Stimulated activated CD4-positive, alpha-beta T cell treated with anti-CD3 and anti-CD28 coated beads, Interleukin-2, amount 100 ng/mL, for 4 hours (primary cell): ENCODE measurements around the gene SPRY1.

Experiments
- DNase-seq: peaks from one replicate; pipeline ENCODE4 v3.0.0-alpha.2; 2020; ENCODE audit warnings: low read depth

SPRY1 gene

GRCh38 chr4:123380728-123381716, 15.6 kb upstream of the SPRY1 start:
- DNase-seq = no peak

- DNase-seq = no peak
Observed at GRCh38 chr4:123381996-123382395, 14.6 kb upstream of the SPRY1 start.

GRCh38 chr4:123383566-123383965, 13.0 kb upstream of the SPRY1 start:
- no peak for DNase-seq

GRCh38 chr4:123386609-123387008, 10.0 kb upstream of the SPRY1 start:
- no peak for DNase-seq

- no peak for DNase-seq
Observed at GRCh38 chr4:123390846-123391456, 5.6 kb upstream of the SPRY1 start.

- DNase-seq = no peak
Observed at GRCh38 chr4:123393721-123394120, 2.9 kb upstream of the SPRY1 start.

GRCh38 chr4:123397144-123398065, 810 bp downstream of the SPRY1 start:
- DNase-seq = peak; percentile 30

GRCh38 chr4:123398066-123398852, 1.7 kb downstream of the SPRY1 start:
- peak; percentile 31 for DNase-seq

- peak; percentile 18 for DNase-seq
Observed at GRCh38 chr4:123398853-123399626, 2.4 kb downstream of the SPRY1 start.

- no peak for DNase-seq
Observed at GRCh38 chr4:123399627-123400358, 3.2 kb downstream of the SPRY1 start.

GRCh38 chr4:123401271-123402120, 4.9 kb downstream of the SPRY1 start:
- no peak for DNase-seq

GRCh38 chr4:123402121-123402465, 5.5 kb downstream of the SPRY1 start:
- DNase-seq = no peak

- no peak for DNase-seq
Observed at GRCh38 chr4:123403080-123403604, 6.5 kb downstream of the SPRY1 start.

- no peak for DNase-seq
Observed at GRCh38 chr4:123404533-123404932, 7.9 kb downstream of the SPRY1 start.

- no peak for DNase-seq
Observed at GRCh38 chr4:123405267-123405865, 8.8 kb downstream of the SPRY1 start.

- DNase-seq = no peak
Observed at GRCh38 chr4:123406872-123407271, 10.3 kb downstream of the SPRY1 start.

- DNase-seq = no peak
Observed at GRCh38 chr4:123408471-123409084, 12.0 kb downstream of the SPRY1 start.

- DNase-seq = no peak
Observed at GRCh38 chr4:123409334-123409733, 12.7 kb downstream of the SPRY1 start.
